ENCODE measurements around the gene CPA1. TPM values are rescaled to one million over a fixed set of nuclear protein-coding genes. Genes with fewer than 3 reads are reported as not detected.

Gene CPA1
- total RNA-seq, 1 donor from 2014 or later: not detected

GRCh38 chr7:130367088-130367755, 13.1 kb upstream of the CPA1 start:
- no peak for FAIRE-seq
- TF ChIP-seq, protein P1, sequence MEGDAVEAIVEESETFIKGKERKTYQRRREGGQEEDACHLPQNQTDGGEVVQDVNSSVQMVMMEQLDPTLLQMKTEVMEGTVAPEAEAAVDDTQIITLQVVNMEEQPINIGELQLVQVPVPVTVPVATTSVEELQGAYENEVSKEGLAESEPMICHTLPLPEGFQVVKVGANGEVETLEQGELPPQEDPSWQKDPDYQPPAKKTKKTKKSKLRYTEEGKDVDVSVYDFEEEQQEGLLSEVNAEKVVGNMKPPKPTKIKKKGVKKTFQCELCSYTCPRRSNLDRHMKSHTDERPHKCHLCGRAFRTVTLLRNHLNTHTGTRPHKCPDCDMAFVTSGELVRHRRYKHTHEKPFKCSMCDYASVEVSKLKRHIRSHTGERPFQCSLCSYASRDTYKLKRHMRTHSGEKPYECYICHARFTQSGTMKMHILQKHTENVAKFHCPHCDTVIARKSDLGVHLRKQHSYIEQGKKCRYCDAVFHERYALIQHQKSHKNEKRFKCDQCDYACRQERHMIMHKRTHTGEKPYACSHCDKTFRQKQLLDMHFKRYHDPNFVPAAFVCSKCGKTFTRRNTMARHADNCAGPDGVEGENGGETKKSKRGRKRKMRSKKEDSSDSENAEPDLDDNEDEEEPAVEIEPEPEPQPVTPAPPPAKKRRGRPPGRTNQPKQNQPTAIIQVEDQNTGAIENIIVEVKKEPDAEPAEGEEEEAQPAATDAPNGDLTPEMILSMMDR (IDR thresholded peaks at IDR 0.05; ENCODE audit: insufficient read depth, low read length, severe bottlenecking): no peak
- H3K4me3 ChIP-seq (ENCODE audit: low read depth, low read length): no peak overlapping the region
- H3K27me3 ChIP-seq (ENCODE audit: control insufficient read depth, insufficient read depth, low read length): no peaks in the 10 kb centered on the region
- no peaks in the 10 kb centered on the region for H3K36me3 ChIP-seq (ENCODE audit: control insufficient read depth, insufficient read depth, low read length)
- DNase-seq (ENCODE audit: low read depth): no peak

DNA sequence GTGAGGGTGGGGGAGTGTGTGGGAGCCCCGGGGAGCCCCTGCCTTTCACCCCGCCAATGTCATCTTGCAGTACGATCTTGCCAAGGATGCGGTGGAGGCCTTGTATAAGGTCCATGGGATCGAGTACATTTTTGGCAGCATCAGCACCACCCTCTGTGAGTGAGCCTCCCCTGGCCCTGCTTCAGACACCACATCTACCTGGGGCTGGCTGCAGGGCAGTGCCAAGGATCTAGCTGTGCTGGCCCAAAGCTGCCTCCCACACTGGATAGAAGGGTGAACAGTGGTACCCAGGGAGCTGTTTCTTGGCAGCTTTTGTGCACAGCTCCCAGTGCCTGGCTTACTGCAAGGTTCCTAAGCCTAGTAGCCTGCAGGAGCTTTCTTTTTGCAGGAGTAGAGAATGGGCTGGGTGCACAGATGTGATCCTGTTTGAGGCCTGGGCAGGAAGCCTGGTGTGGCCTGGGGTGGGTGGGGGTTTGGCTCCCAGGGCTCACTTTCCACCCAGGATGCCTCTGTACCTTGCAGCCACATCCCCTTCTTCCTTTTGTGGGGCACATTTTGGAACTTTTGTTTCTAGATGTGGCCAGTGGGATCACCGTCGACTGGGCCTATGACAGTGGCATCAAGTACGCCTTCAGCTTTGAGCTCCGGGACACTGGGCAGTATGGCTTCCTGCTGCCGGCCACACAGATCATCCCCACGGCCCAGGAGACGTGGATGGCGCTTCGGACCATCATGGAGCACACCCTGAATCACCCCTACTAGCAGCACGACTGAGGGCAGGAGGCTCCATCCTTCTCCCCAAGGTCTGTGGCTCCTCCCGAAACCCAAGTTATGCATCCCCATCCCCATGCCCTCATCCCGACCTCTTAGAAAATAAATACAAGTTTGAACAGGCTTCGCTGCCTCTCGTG, 12.2 kb upstream of the CPA1 start:
- Histone ChIP-seq H3K36me3 (ENCODE audit: control insufficient read depth, insufficient read depth, low read length) (no peaks in the 10 kb centered on the region), H3K4me3 (ENCODE audit: low read depth, low read length) (no peak overlapping the region), H3K27me3 (ENCODE audit: control insufficient read depth, insufficient read depth, low read length) (no peaks in the 10 kb centered on the region)
- FAIRE-seq: no peak
- TF ChIP-seq, protein P1 (IDR thresholded peaks at IDR 0.05; ENCODE audit: insufficient read depth, low read length, severe bottlenecking): no peak
- DNase-seq (ENCODE audit: low read depth): no peak

GRCh38 chr7:130369110-130369711, 11.1 kb upstream of the CPA1 start:
- Histone ChIP-seq H3K36me3 (ENCODE audit: control insufficient read depth, insufficient read depth, low read length) (no peaks in the 10 kb centered on the region), H3K4me3 (ENCODE audit: low read depth, low read length) (no peak overlapping the region), H3K27me3 (ENCODE audit: control insufficient read depth, insufficient read depth, low read length) (no peaks in the 10 kb centered on the region)
- DNase-seq (ENCODE audit: low read depth) (peak; percentile 47), FAIRE-seq (no peak)
- TF ChIP-seq, protein P1 (IDR thresholded peaks at IDR 0.05; ENCODE audit: insufficient read depth, low read length, severe bottlenecking): no peak

DNA sequence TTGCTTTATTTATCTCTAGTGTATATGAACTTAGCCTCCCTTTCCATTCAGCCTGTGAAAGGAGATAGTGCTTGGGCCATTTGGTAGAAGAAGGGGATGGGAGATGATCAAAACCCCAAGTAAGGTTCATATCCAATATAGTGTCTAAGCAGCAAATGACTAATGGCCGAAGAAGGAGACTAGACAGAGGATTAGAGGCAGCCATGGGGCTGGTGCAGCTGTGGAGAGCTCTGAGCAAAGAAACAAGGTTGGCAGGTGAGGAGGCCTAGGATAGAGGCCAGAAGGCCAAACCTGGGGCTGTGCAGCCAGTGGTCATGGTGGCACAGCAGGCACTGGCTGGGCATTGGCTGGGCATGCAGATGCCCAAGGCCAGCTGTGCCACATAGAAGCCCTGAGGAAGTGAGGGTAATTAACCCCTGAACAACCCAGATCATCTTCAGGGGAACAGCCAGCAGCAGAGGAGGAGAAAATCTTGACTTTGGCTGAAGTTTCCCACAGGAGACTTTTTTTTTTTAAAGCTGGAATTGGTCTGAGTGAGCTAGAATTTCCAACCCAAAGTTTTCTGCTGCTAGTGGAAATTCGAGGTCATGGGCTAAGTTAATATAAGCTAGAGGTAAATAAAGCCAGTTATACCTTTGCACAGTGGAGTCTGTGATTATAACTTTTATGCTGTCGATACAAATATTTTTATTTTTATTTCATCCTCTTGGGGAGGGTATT, 10.3 kb upstream of the CPA1 start:
- no peak for DNase-seq (ENCODE audit: low read depth)
- TF ChIP-seq, protein P1 (IDR thresholded peaks at IDR 0.05; ENCODE audit: insufficient read depth, low read length, severe bottlenecking): no peak
- H3K36me3 ChIP-seq (ENCODE audit: control insufficient read depth, insufficient read depth, low read length): no peaks in the 10 kb centered on the region
- H3K4me3 ChIP-seq (ENCODE audit: low read depth, low read length): no peak overlapping the region
- no peaks in the 10 kb centered on the region for H3K27me3 ChIP-seq (ENCODE audit: control insufficient read depth, insufficient read depth, low read length)
- FAIRE-seq: no peak

- TF ChIP-seq, protein P1 (IDR thresholded peaks at IDR 0.05; ENCODE audit: insufficient read depth, low read length, severe bottlenecking): no peak
- FAIRE-seq: no peak
Measured at GRCh38 chr7:130371046-130371445, 9.2 kb upstream of the CPA1 start.

More at GRCh38 chr7:130371046-130371445, 9.2 kb upstream of the CPA1 start:
- Histone ChIP-seq H3K36me3 (ENCODE audit: control insufficient read depth, insufficient read depth, low read length) (no peaks in the 10 kb centered on the region), H3K4me3 (ENCODE audit: low read depth, low read length) (no peak overlapping the region), H3K27me3 (ENCODE audit: control insufficient read depth, insufficient read depth, low read length) (no peaks in the 10 kb centered on the region)
- DNase-seq (ENCODE audit: low read depth): peak; percentile 49

All from bronchial epithelial cell (primary cell).